HG03432 (cell line): ENCODE data around the gene PYGM.

Source experiments
- ATAC-seq: cut with Tn5 transposase; IDR thresholded peaks from one replicate; pipeline ENCODE4 v1.9.1; 2021; ENCODE audit warnings: mild to moderate bottlenecking, moderate library complexity; ENCODE audit not compliant: unreplicated experiment

PYGM gene

DNA sequence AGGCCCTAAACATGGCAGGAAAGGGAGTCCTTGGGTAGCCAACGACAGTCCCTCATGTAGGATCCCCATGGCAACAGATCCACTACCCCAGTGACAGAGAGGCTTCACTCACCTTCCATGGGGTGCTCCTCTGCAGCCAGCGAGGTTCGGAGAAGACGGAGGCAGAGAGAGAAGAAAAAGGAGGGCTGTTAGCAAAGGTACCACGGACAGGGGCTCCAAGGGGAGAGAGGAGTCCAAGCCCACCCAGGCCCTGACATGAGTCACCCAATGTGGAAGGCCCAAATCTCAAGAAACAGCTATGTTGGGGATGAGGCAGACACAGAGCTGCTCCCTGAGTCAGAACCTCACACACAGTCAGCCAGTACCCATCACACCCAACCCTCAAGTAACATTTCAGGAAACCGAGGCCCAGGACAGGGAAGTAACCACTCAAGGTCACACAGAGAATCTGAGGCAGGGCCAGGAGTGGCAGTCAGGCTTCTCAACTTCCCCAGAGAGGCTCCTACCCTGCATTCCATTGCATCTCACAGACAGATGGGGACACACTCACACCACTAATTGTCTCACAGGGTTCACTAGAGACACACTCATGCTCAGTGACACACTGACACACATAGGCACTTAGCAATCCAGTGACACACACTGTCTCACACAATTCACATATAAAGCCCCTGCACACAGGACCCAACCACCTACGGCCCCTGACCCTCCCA, 62.0 kb downstream of the PYGM start:
- no peak for ATAC-seq
